Panc1 (cell line): ENCODE results near the gene WTAP. TPM values are rescaled to one million over a fixed set of nuclear protein-coding genes. Genes with fewer than 3 reads are reported as not detected.
"Not testable (repeated sequence)": the region's sequence is repeated elsewhere in the genome, so short reads cannot be mapped to it uniquely, and the experiment has no call there.

ENCODE experiments used
- ATAC-seq: fragments of 200-7000 bp; cut with Tn5 transposase; 2 replicates; pipeline ENCODE4 v1.9.1; 2020; ENCODE audit warnings: mild to moderate bottlenecking, moderate library complexity
- BruUV-seq: library from RNA; stranded (reverse); fragments of 400-500 nt; replicated peaks from 2 replicates; lab custom pipeline; 2021; lab: Mats Ljungman, UMichigan
- CTCF ChIA-PET: fragments of 300-600 bp; sonication (Branson Sonifier 250); formaldehyde crosslinking; loops from one replicate; lab custom pipeline; 2022; ENCODE audit warnings: antibody characterized with exemption; lab: Charles Lee
- POLR2A ChIA-PET: fragments of 300-600 bp; sonication (Branson Sonifier 250); formaldehyde crosslinking; loops from one replicate; lab custom pipeline; 2022; ENCODE audit warnings: antibody characterized with exemption; lab: Charles Lee
- DNase-seq: peaks from one replicate; pipeline ENCODE4 v3.0.0-alpha.2; 2010; ENCODE audit warnings: low read depth, low spot score
- H3K27ac ChIP-seq: 2 replicates; pipeline ENCODE4 v1.5.1; 2011; ENCODE audit warnings: mild to moderate bottlenecking, low read length, inconsistent platforms
- H3K27me3 ChIP-seq: fragments of 200-500 bp; sonication (Bioruptor generic); 2 replicates; pipeline ENCODE4 v1.6.0; 2014; ENCODE audit warnings: low read length, inconsistent platforms; ENCODE audit not compliant: control insufficient read depth, insufficient read depth
- H3K36me3 ChIP-seq: fragments of 200-500 bp; sonication (Bioruptor generic); 2 replicates; pipeline ENCODE4 v1.5.1; 2014; ENCODE audit warnings: inconsistent platforms, mild to moderate bottlenecking, low read length, moderate library complexity; ENCODE audit not compliant: control insufficient read depth, insufficient read depth
- H3K4me1 ChIP-seq: 2 replicates; pipeline ENCODE4 v1.5.1; 2011; ENCODE audit warnings: inconsistent platforms, mild to moderate bottlenecking, low read length, moderate library complexity; ENCODE audit not compliant: control insufficient read depth, insufficient read depth
- H3K4me3 ChIP-seq, 2 experiments: 2 replicates each; pipeline ENCODE4 v1.5.1; 2011 to 2012; ENCODE audit warnings: low read depth in 2 of 2, low read length in 2 of 2, mild to moderate bottlenecking in 2 of 2, inconsistent platforms in 1 of 2, moderate library complexity in 1 of 2
- H3K9me3 ChIP-seq: fragments of 200-500 bp; sonication (Bioruptor generic); 2 replicates; pipeline ENCODE4 v1.5.1; 2014; ENCODE audit warnings: low read depth, mild to moderate bottlenecking, inconsistent platforms, low read length, moderate library complexity; ENCODE audit not compliant: control insufficient read depth, insufficient read depth
- CTCF ChIP-seq: fragments of 450-650 bp; IDR thresholded peaks from 2 replicates; pipeline ENCODE4 v1.5.1; 2017; ENCODE audit warnings: mild to moderate bottlenecking
- POLR2AphosphoS5 ChIP-seq: IDR thresholded peaks from 2 replicates; pipeline ENCODE4 v1.6.1; 2012; ENCODE audit warnings: mild to moderate bottlenecking, low read depth, low read length, moderate library complexity
- REST ChIP-seq, 2 experiments: IDR thresholded peaks; 2 replicates each; pipeline ENCODE4 v1.6.1; 2011 to 2012; ENCODE audit warnings: low read depth in 2 of 2, control low read depth in 1 of 2, low read length in 1 of 2, mild to moderate bottlenecking in 1 of 2, moderate library complexity in 1 of 2; ENCODE audit not compliant: insufficient read depth in 1 of 2
- SIN3A ChIP-seq: IDR thresholded peaks from 2 replicates; pipeline ENCODE4 v1.6.1; 2012; ENCODE audit warnings: low read depth, mild to moderate bottlenecking, low read length, moderate library complexity, borderline replicate concordance; ENCODE audit not compliant: insufficient read depth
- TCF7L2 ChIP-seq: IDR thresholded peaks from 2 replicates; pipeline ENCODE4 v1.6.1; 2011; ENCODE audit warnings: mild to moderate bottlenecking, low read depth, low read length, inconsistent platforms
- in situ Hi-C: cut with HindIII; loops from 2 replicates; pipeline ENCODE4 v1.10.0; 2016; ENCODE audit warnings: low sequenced_read_pairs, low pct_unique_long_range_greater_than_20kb
- intact Hi-C: fragments of 100-400 bp; cut with micrococcal nuclease; formaldehyde crosslinking; loops from one replicate; pipeline ENCODE4 v1.10.0; 2022; ENCODE audit not compliant: unreplicated experiment
- total RNA-seq: library from RNA; stranded (reverse); gene quantifications from one replicate; pipeline ENCODE4 v1.2.1, GENCODE V29; 2021; ENCODE audit not compliant: unreplicated experiment

Gene WTAP
- total RNA-seq, 1 experiment from 2014 or later: 112 TPM

- DNase-seq: no peak
- no TSS peak for BruUV-seq
- no peak for ATAC-seq
- no peak overlapping the region for H3K27ac ChIP-seq
- no peak overlapping the region for H3K4me3 ChIP-seq
- CTCF ChIA-PET: no interaction called here
- H3K4me1 ChIP-seq: no peaks in the 10 kb centered on the region
- H3K36me3 ChIP-seq: peaks cover 74% of the 10 kb centered on the region
- TF ChIP-seq SIN3A (no peak), REST (IDR thresholded peaks at IDR 0.05; ENCODE audit: insufficient read depth in 1 of 2, low read depth in 2 of 2, low read length in 1 of 2) (no peak), POLR2AphosphoS5 (no peak), TCF7L2 (no peak), CTCF (no peak)
- intact Hi-C loops: no loop called here
- in situ Hi-C loops: no loop called here
- POLR2A ChIA-PET: no interaction called here
- no peaks in the 10 kb centered on the region for H3K27me3 ChIP-seq
- no peaks in the 10 kb centered on the region for H3K9me3 ChIP-seq
Observed at GRCh38 chr6:159742165-159742564, 14.9 kb downstream of the WTAP start.

GRCh38 chr6:159745081-159745480, 17.8 kb downstream of the WTAP start:
- DNase-seq (no peak), ATAC-seq (no peak)
- no peak overlapping the region for H3K27ac ChIP-seq
- no peaks in the 10 kb centered on the region for H3K9me3 ChIP-seq
- CTCF ChIA-PET: no interaction called here
- H3K36me3 ChIP-seq: peaks cover 74% of the 10 kb centered on the region
- no peaks in the 10 kb centered on the region for H3K27me3 ChIP-seq
- no peaks in the 10 kb centered on the region for H3K4me1 ChIP-seq
- intact Hi-C loops: no loop called here
- TF ChIP-seq POLR2AphosphoS5: no peak
- no peak for TF ChIP-seq SIN3A
- in situ Hi-C loops: no loop called here
- BruUV-seq: no TSS peak
- POLR2A ChIA-PET: interaction anchor here (0.6 kb wide), 1 partner anchor 1727 kb away, joined by 7 read pairs; no protein-coding TSS in a partner anchor
- H3K4me3 ChIP-seq: no peak overlapping the region

- ChIA-PET CTCF (no interaction called here), POLR2A (no interaction called here)
- intact Hi-C loops (no loop called here), in situ Hi-C loops (no loop called here)
- ATAC-seq: no peak
- TF ChIP-seq REST (IDR thresholded peaks at IDR 0.05; ENCODE audit: insufficient read depth in 1 of 2, low read depth in 2 of 2, low read length in 1 of 2): no peak
- TF ChIP-seq CTCF: no peak
- Histone ChIP-seq H3K9me3 (no peaks in the 10 kb centered on the region), H3K36me3 (peaks cover 72% of the 10 kb centered on the region), H3K27ac (no peak overlapping the region), H3K27me3 (no peaks in the 10 kb centered on the region), H3K4me1 (no peaks in the 10 kb centered on the region), H3K4me3 (no peak overlapping the region)
- DNase-seq: no peak
- BruUV-seq: no TSS peak
Observed at GRCh38 chr6:159746759-159747158, 19.5 kb downstream of the WTAP start.

- ATAC-seq, DNase-seq, H3K4me3 ChIP-seq, H3K27me3 ChIP-seq, in situ Hi-C loops, H3K4me1 ChIP-seq, intact Hi-C loops, H3K9me3 ChIP-seq, BruUV-seq, H3K27ac ChIP-seq, POLR2A ChIA-PET, CTCF ChIA-PET: not testable (repeated sequence)
- H3K36me3 ChIP-seq: peaks cover 71% of the 10 kb centered on the region
Observed at GRCh38 chr6:159748127-159748526, 20.8 kb downstream of the WTAP start.
